Keratinocyte (primary cell): Measurements from ENCODE around the gene CCNI. TPM values are rescaled to one million over a fixed set of nuclear protein-coding genes. Genes with fewer than 3 reads are reported as not detected.

ENCODE experiments used
- DNase-seq: peaks from one replicate; pipeline ENCODE4 v3.0.0-alpha.2; 2011; ENCODE audit warnings: low read depth, missing footprints, low spot score
- FAIRE-seq: peaks from 2 replicates; lab custom pipeline; 2011; peaks lifted over from hg19 to GRCh38; lab: Jason Lieb, UNC
- H2AFZ ChIP-seq: 2 replicates; pipeline ENCODE4 v1.6.0; 2012; ENCODE audit warnings: low read length, control low read depth, inconsistent platforms; ENCODE audit not compliant: control insufficient read depth
- H3K27ac ChIP-seq: 2 replicates; pipeline ENCODE4 v1.5.1; 2011; ENCODE audit warnings: low read length; ENCODE audit not compliant: control insufficient read depth, insufficient read depth
- H3K27me3 ChIP-seq: 3 replicates; pipeline ENCODE4 v1.6.0; 2011; ENCODE audit warnings: low read length; ENCODE audit not compliant: control insufficient read depth, insufficient read depth; ENCODE audit errors: extremely low read depth
- H3K36me3 ChIP-seq, 2 experiments: 2 replicates in 1 of 2; 3 replicates in 1 of 2; pipeline ENCODE4 v1.5.1; 2011; ENCODE audit warnings: low read length in 2 of 2, mild to moderate bottlenecking in 1 of 2; ENCODE audit not compliant: control insufficient read depth in 2 of 2, insufficient read depth in 2 of 2; ENCODE audit errors: extremely low read depth in 1 of 2
- H3K4me1 ChIP-seq: 3 replicates; pipeline ENCODE4 v1.5.1; 2011; ENCODE audit warnings: low read length; ENCODE audit not compliant: control insufficient read depth, insufficient read depth; ENCODE audit errors: extremely low read depth
- H3K4me2 ChIP-seq: 3 replicates; pipeline ENCODE4 v1.6.0; 2011; ENCODE audit warnings: low read depth, low read length; ENCODE audit not compliant: control insufficient read depth, insufficient read depth; ENCODE audit errors: extremely low read depth
- H3K4me3 ChIP-seq, 3 experiments: fragments of 200-600 bp in 1 of 3; sonication (generic) in 1 of 3; 2 replicates in 2 of 3; 3 replicates in 1 of 3; pipeline ENCODE4 v1.5.1; 2011 to 2016; ENCODE audit warnings: low read length in 3 of 3, mild to moderate bottlenecking in 3 of 3, control low read depth in 2 of 3, inconsistent platforms in 1 of 3, low read depth in 1 of 3, mixed read lengths in 1 of 3, mixed run types in 1 of 3, moderate library complexity in 1 of 3; ENCODE audit not compliant: control insufficient read depth in 2 of 3, insufficient read depth in 2 of 3; ENCODE audit errors: extremely low read depth in 1 of 3
- H3K79me2 ChIP-seq: 2 replicates; pipeline ENCODE4 v1.6.0; 2012; ENCODE audit warnings: low read length; ENCODE audit not compliant: control insufficient read depth, insufficient read depth
- H3K9ac ChIP-seq: 3 replicates; pipeline ENCODE4 v1.6.0; 2011; ENCODE audit warnings: low read length; ENCODE audit not compliant: control insufficient read depth, insufficient read depth; ENCODE audit errors: extremely low read depth
- H3K9me1 ChIP-seq: 3 replicates; pipeline ENCODE4 v1.6.0; 2011; ENCODE audit warnings: low read length; ENCODE audit not compliant: control insufficient read depth, insufficient read depth; ENCODE audit errors: extremely low read depth
- H3K9me3 ChIP-seq: 2 replicates; pipeline ENCODE4 v1.5.1; 2012; ENCODE audit warnings: low read depth, low read length; ENCODE audit not compliant: control insufficient read depth
- H4K20me1 ChIP-seq: 3 replicates; pipeline ENCODE4 v1.6.0; 2011; ENCODE audit warnings: low read length; ENCODE audit not compliant: control insufficient read depth, insufficient read depth; ENCODE audit errors: extremely low read depth
- EZH2 ChIP-seq: IDR thresholded peaks from one replicate; pipeline ENCODE4 v1.6.1; 2012; ENCODE audit warnings: inconsistent platforms, mild to moderate bottlenecking, low read length, moderate library complexity
- dilution Hi-C: fragments of 300-500 bp; cut with MboI; formaldehyde crosslinking; loops from one replicate; pipeline ENCODE4 v1.7.0; 2020; ENCODE audit warnings: low sequenced_read_pairs; ENCODE audit not compliant: extremely low pct_ligation_motif_present
- polyA plus RNA-seq, 5 experiments: library from polyadenylated mRNA; depleted of rRNA in 3 of 5; stranded (reverse) in 3 of 5; stranded (forward) in 1 of 5; unstranded in 1 of 5; fragments of >200 nt; gene quantifications; 1 replicate in 1 of 5; 2 replicates in 3 of 5; 3 replicates in 1 of 5; pipeline versions ENCODE4 v1.2.1 to v1.2.3, GENCODE V29; 2011 to 2012; ENCODE audit warnings: missing spikeins in 2 of 5, low read depth in 1 of 5, low replicate concordance in 1 of 5
- TF ChIP-seq, protein P1 (sequence below), 3 experiments: IDR thresholded peaks in 1 of 3; conservative IDR thresholded peaks in 1 of 3; optimal IDR thresholded peaks in 1 of 3; 2 replicates in 2 of 3; 3 replicates in 1 of 3; pipeline versions ENCODE3 to v1.5.1; 2011; ENCODE audit warnings: low read length in 3 of 3, mild to moderate bottlenecking in 3 of 3, moderate library complexity in 2 of 3, control low read depth in 1 of 3, inconsistent platforms in 1 of 3; ENCODE audit not compliant: insufficient read depth in 2 of 3; ENCODE audit errors: extremely low read depth in 1 of 3

Gene CCNI
- polyA plus RNA-seq, 1 donor (not counting 4 experiments of a cell fraction or from before 2014, with no cell fraction given), result 150 TPM

- dilution Hi-C loops, result no loop called here
- H3K36me3 ChIP-seq, result no peaks in the 10 kb centered on the region
- H2AFZ ChIP-seq, result peak overlapping the region; percentile 52
- DNase-seq, result no peak
- TF ChIP-seq, protein P1, sequence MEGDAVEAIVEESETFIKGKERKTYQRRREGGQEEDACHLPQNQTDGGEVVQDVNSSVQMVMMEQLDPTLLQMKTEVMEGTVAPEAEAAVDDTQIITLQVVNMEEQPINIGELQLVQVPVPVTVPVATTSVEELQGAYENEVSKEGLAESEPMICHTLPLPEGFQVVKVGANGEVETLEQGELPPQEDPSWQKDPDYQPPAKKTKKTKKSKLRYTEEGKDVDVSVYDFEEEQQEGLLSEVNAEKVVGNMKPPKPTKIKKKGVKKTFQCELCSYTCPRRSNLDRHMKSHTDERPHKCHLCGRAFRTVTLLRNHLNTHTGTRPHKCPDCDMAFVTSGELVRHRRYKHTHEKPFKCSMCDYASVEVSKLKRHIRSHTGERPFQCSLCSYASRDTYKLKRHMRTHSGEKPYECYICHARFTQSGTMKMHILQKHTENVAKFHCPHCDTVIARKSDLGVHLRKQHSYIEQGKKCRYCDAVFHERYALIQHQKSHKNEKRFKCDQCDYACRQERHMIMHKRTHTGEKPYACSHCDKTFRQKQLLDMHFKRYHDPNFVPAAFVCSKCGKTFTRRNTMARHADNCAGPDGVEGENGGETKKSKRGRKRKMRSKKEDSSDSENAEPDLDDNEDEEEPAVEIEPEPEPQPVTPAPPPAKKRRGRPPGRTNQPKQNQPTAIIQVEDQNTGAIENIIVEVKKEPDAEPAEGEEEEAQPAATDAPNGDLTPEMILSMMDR (optimal IDR thresholded peaks at IDR 0.05 in 1 of 3, IDR thresholded peaks at IDR 0.05 in 1 of 3, conservative IDR thresholded peaks at IDR 0.05 in 1 of 3; ENCODE audit: extremely low read depth in 1 of 3, insufficient read depth in 2 of 3, low read length in 3 of 3), result no peak
- TF ChIP-seq EZH2, result no peak
- H3K4me2 ChIP-seq, result peak overlapping the region; percentile 69
- peak overlapping the region; percentile 24 for H3K27ac ChIP-seq
- peaks cover 13% of the 10 kb centered on the region for H3K4me1 ChIP-seq
- H3K9me1 ChIP-seq, result no peaks in the 10 kb centered on the region
- no peaks in the 10 kb centered on the region for H3K79me2 ChIP-seq
- no peaks in the 10 kb centered on the region for H3K27me3 ChIP-seq
- no peaks in the 10 kb centered on the region for H3K9me3 ChIP-seq
- no peaks in the 10 kb centered on the region for H4K20me1 ChIP-seq
- no peak overlapping the region for H3K9ac ChIP-seq
- peak overlapping the region in 2 of 3 experiments; percentile 20 to 44 for H3K4me3 ChIP-seq
- peak; percentile 74 for FAIRE-seq
Measured at GRCh38 chr4:77104791-77105540, 29.2 kb upstream of the CCNI start.

- no peaks in the 10 kb centered on the region for H3K36me3 ChIP-seq
- FAIRE-seq (no peak), DNase-seq (no peak)
- H3K27ac ChIP-seq, result peak overlapping the region; percentile 24
- H3K4me2 ChIP-seq, result peak overlapping the region; percentile 69
- no peaks in the 10 kb centered on the region for H4K20me1 ChIP-seq
- peak overlapping the region; percentile 52 for H2AFZ ChIP-seq
- dilution Hi-C loops, result no loop called here
- no peaks in the 10 kb centered on the region for H3K9me1 ChIP-seq
- TF ChIP-seq, protein P1 (optimal IDR thresholded peaks at IDR 0.05 in 1 of 3, IDR thresholded peaks at IDR 0.05 in 1 of 3, conservative IDR thresholded peaks at IDR 0.05 in 1 of 3; ENCODE audit: extremely low read depth in 1 of 3, insufficient read depth in 2 of 3, low read length in 3 of 3), result no peak
- no peak for TF ChIP-seq EZH2
- no peak overlapping the region for H3K9ac ChIP-seq
- H3K9me3 ChIP-seq, result no peaks in the 10 kb centered on the region
- peaks cover 13% of the 10 kb centered on the region for H3K4me1 ChIP-seq
- no peak overlapping the region for H3K4me3 ChIP-seq
- no peaks in the 10 kb centered on the region for H3K79me2 ChIP-seq
- H3K27me3 ChIP-seq, result no peaks in the 10 kb centered on the region
Measured at GRCh38 chr4:77104388-77104787, 28.6 kb upstream of the CCNI start.
